NCI-H128 (cell line): ENCODE measurements around the gene EVA1C.
"Not testable (repeated sequence)": the region's sequence is repeated elsewhere in the genome, so short reads cannot be mapped to it uniquely, and the experiment has no call there.

Source experiments
- DNase-seq: peaks from one replicate; lab custom pipeline; 2025; ENCODE audit not compliant: unreplicated experiment; lab: John Stamatoyannopoulos, UW

The EVA1C gene

GRCh38 chr21:32523988-32524719, 111.6 kb downstream of the EVA1C start:
- no peak for DNase-seq

GRCh38 chr21:32525282-32525681, 112.8 kb downstream of the EVA1C start:
- DNase-seq = no peak

- DNase-seq = no peak
Observed at GRCh38 chr21:32529679-32530078, 117.2 kb downstream of the EVA1C start.

GRCh38 chr21:32530809-32531208, 118.3 kb downstream of the EVA1C start:
- not testable (repeated sequence) for DNase-seq

GRCh38 chr21:32531561-32531960, 119.1 kb downstream of the EVA1C start:
- DNase-seq = not testable (repeated sequence)

- DNase-seq = no peak
Observed at GRCh38 chr21:32532636-32533035, 120.1 kb downstream of the EVA1C start.

DNA sequence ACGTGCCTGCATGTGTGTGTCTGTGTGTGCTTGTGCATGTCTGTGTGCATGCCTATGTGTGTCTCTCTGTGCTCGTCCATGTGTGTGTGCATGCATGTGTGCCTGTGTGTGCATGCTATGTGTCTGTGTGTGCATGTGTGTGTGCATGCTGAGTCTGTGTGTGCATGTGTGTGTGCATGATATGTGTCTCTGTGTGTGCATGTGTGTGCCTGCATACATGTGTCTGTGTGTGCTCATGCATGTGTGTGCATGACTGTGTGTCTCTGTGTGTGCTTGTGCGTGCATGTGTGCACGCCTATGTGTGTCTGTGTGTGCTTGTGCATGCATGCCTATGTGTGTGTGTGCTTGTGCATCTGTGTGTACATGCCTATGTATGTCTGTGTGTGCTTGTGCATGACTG, 120.5 kb downstream of the EVA1C start:
- no peak for DNase-seq

- no peak for DNase-seq
Observed at GRCh38 chr21:32533611-32534010, 121.1 kb downstream of the EVA1C start.

DNA sequence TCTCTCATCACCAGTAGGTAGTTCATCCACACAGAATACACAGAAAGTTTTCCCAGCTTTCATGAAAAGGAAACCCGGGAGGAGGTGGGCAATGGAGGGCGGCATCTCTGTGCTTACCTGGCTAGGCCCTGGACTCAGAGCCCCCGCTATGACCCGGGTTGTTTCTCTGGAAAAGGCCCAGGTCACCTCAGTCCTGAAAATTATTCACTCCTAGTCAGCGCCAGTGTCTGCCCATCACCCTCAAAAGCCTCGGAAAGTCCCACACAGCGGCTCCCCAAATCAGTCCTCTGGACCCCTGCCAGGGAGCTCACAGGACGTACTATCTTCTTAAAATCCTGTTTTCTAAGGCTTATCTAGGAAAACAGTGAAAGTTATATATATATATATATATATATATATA, 121.6 kb downstream of the EVA1C start:
- DNase-seq = no peak

GRCh38 chr21:32535612-32536011, 123.1 kb downstream of the EVA1C start:
- DNase-seq = no peak

DNA sequence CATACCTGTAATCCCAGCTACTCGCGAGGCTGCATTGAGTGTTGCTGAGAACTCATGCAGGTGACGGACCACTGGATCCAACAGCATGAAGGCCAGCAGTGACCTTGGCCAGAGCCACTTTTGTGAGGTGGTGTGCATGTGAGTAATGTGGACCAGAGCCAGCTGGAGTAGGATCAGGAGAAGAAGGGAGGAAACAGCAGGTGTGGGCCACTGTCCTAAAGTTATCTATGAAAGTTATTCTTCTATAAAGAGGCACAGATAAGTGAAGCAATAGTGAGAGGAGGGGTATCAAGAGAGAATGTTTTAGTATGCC, 125.0 kb downstream of the EVA1C start:
- DNase-seq = no peak

GRCh38 chr21:32538147-32538792, 125.8 kb downstream of the EVA1C start:
- no peak for DNase-seq

- no peak for DNase-seq
Observed at GRCh38 chr21:32539378-32539777, 126.9 kb downstream of the EVA1C start.

GRCh38 chr21:32543056-32543455, 130.6 kb downstream of the EVA1C start:
- not testable (repeated sequence) for DNase-seq

- no peak for DNase-seq
Observed at GRCh38 chr21:32543975-32544374, 131.5 kb downstream of the EVA1C start.

- DNase-seq = no peak
Observed at GRCh38 chr21:32544697-32545096, 132.2 kb downstream of the EVA1C start.

GRCh38 chr21:32545948-32546441, 133.5 kb downstream of the EVA1C start:
- no peak for DNase-seq

- DNase-seq = no peak
Observed at GRCh38 chr21:32547018-32547417, 134.5 kb downstream of the EVA1C start.

GRCh38 chr21:32548978-32549377, 136.5 kb downstream of the EVA1C start:
- no peak for DNase-seq

DNA sequence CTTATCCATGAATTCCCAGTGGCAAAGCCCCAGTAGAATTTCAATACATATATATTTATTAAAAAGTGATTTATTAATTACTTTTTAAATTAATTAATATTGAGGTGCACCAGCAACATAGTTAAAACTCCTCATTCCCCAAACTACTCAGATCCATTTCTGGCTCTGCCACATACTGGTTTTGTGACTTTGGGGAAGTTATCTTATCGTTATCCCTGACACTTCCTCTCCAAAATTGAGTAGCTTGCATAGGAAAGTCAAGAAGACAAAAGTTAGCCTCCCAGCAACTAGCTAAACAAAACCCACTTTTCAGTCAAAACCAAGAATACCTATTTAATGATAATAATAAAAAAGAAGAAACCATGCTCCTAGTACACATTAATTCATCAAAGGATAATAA, 136.9 kb downstream of the EVA1C start:
- no peak for DNase-seq

- no peak for DNase-seq
Observed at GRCh38 chr21:32549886-32550285, 137.4 kb downstream of the EVA1C start.

GRCh38 chr21:32554832-32555638, 142.5 kb downstream of the EVA1C start:
- DNase-seq = no peak
